Lower leg skin (tissue), 4 donors: Measurements from ENCODE around the gene SLC22A23. TPM values are rescaled to one million over a fixed set of nuclear protein-coding genes. Genes with fewer than 3 reads are reported as not detected.

Experiments
- DNase-seq, 2 donors: peaks; one replicate each; pipeline ENCODE4 v3.0.0-alpha.2; 2019; ENCODE audit warnings: low spot score in 2 of 2
- H3K4me3 ChIP-seq: fragments of 200-600 bp; sonication (generic); 2 replicates; pipeline ENCODE4 v1.5.1; 2017; ENCODE audit warnings: mild to moderate bottlenecking, low read depth; ENCODE audit not compliant: poor library complexity, severe bottlenecking
- CTCF ChIP-seq, 3 donors: fragments of 450-650 bp; IDR thresholded peaks; one replicate each; pipeline ENCODE4 v1.5.1; 2016; ENCODE audit warnings: antibody characterized with exemption in 3 of 3, mild to moderate bottlenecking in 3 of 3, moderate library complexity in 2 of 3
- POLR2A ChIP-seq, 2 donors: fragments of 450-650 bp; IDR thresholded peaks; one replicate each; pipeline ENCODE4 v1.6.1; 2016 to 2017; ENCODE audit warnings: antibody characterized with exemption in 2 of 2, mild to moderate bottlenecking in 1 of 2, moderate library complexity in 1 of 2
- WGBS, 2 donors: methylation state at CpG; one replicate each; pipeline ENCODE4 v1.1.5; 2018; 5-methylcytosine and 5-hydroxymethylcytosine counted together
- intact Hi-C: fragments of 100-400 bp; cut with DNase I; formaldehyde crosslinking; loops from one replicate; pipeline ENCODE4 v1.15.0; 2023; ENCODE audit warnings: low total_unique reads
- total RNA-seq, 4 donors: library from RNA; depleted of rRNA; stranded (reverse); fragments of >200 nt; gene quantifications; one replicate each; pipeline ENCODE4 v1.1.0, GENCODE V29; 2016

Gene SLC22A23
- total RNA-seq, 4 donors from 2014 or later: 29.2 to 50.7 (median 43.2) TPM

- TF ChIP-seq POLR2A (IDR thresholded peaks at IDR 0.05): no peak
- no peak for TF ChIP-seq CTCF (IDR thresholded peaks at IDR 0.05)
- WGBS, 2 donors: 90% methylated on average over 5 of the region's 5 CpGs
- H3K4me3 ChIP-seq: no peak overlapping the region
- no peak for DNase-seq
- intact Hi-C loops: no loop called here
These were observed 117.0 kb downstream of the SLC22A23 start for GRCh38 chr6:3339811-3340210.

GRCh38 chr6:3337521-3338350, 119.1 kb downstream of the SLC22A23 start:
- 62 to 75% methylated on average over 15 of the region's 15 CpGs for WGBS, 2 donors
- TF ChIP-seq CTCF (IDR thresholded peaks at IDR 0.05) (no peak), POLR2A (IDR thresholded peaks at IDR 0.05) (no peak)
- no peak for DNase-seq
- H3K4me3 ChIP-seq: no peak overlapping the region
- intact Hi-C loops: no loop called here

- intact Hi-C loops: no loop called here
- no peak overlapping the region for H3K4me3 ChIP-seq
- no peak for DNase-seq
- TF ChIP-seq CTCF (IDR thresholded peaks at IDR 0.05) (no peak), POLR2A (IDR thresholded peaks at IDR 0.05) (no peak)
- WGBS, 2 donors: 86 to 93% methylated on average over 5 of the region's 5 CpGs
These were observed 119.9 kb downstream of the SLC22A23 start for GRCh38 chr6:3336859-3337515.

- TF ChIP-seq POLR2A (IDR thresholded peaks at IDR 0.05): no peak
- intact Hi-C loops: no loop called here
- WGBS, 2 donors: 88 to 94% methylated on average over 11 of the region's 11 CpGs
- H3K4me3 ChIP-seq: no peak overlapping the region
- DNase-seq: no peak
These were observed 120.6 kb downstream of the SLC22A23 start for GRCh38 chr6:3336066-3336786.

GRCh38 chr6:3335169-3335568, 121.7 kb downstream of the SLC22A23 start:
- TF ChIP-seq POLR2A (IDR thresholded peaks at IDR 0.05) (no peak), CTCF (IDR thresholded peaks at IDR 0.05) (no peak)
- no peak overlapping the region for H3K4me3 ChIP-seq
- intact Hi-C loops: no loop called here
- 95 to 97% methylated on average over 6 of the region's 6 CpGs for WGBS, 2 donors
- no peak for DNase-seq

- TF ChIP-seq CTCF (IDR thresholded peaks at IDR 0.05): no peak
- TF ChIP-seq POLR2A (IDR thresholded peaks at IDR 0.05): no peak
- WGBS, 2 donors: 37 to 45% methylated on average over 8 of the region's 8 CpGs
- H3K4me3 ChIP-seq: no peak overlapping the region
- intact Hi-C loops: no loop called here
- no peak for DNase-seq
These were observed 122.3 kb downstream of the SLC22A23 start for GRCh38 chr6:3334555-3334954.
